Stimulated activated CD8-positive, alpha-beta memory T cell treated with anti-CD3 and anti-CD28 coated beads, Interleukin-12 subunit alpha, Interleukin-12 subunit beta, amount 100 ng/mL, for 1 hour (primary cell): Measurements from ENCODE around the gene SLC9C1.
A peak's percentile ranks its signal among the peaks of the same experiment; 100 is the strongest.
"Not testable (repeated sequence)": the region's sequence is repeated elsewhere in the genome, so short reads cannot be mapped to it uniquely, and the experiment has no call there.

ENCODE experiments used
- DNase-seq: peaks from one replicate; pipeline ENCODE4 v3.0.0-alpha.2; 2020; ENCODE audit warnings: low read depth

The SLC9C1 gene

GRCh38 chr3:112187300-112187699, 106.7 kb downstream of the SLC9C1 start:
- DNase-seq: no peak

- DNase-seq: not testable (repeated sequence)
Observed at GRCh38 chr3:112185423-112186035, 108.5 kb downstream of the SLC9C1 start.

- no peak for DNase-seq
Observed at GRCh38 chr3:112175646-112176045, 118.4 kb downstream of the SLC9C1 start.

GRCh38 chr3:112175037-112175436, 119.0 kb downstream of the SLC9C1 start:
- no peak for DNase-seq

GRCh38 chr3:112171144-112171543, 122.9 kb downstream of the SLC9C1 start:
- no peak for DNase-seq

- no peak for DNase-seq
Observed at GRCh38 chr3:112170046-112170445, 124.0 kb downstream of the SLC9C1 start.

- no peak for DNase-seq
Observed at GRCh38 chr3:112167758-112168157, 126.3 kb downstream of the SLC9C1 start.

GRCh38 chr3:112149136-112149535, 144.9 kb downstream of the SLC9C1 start:
- no peak for DNase-seq

GRCh38 chr3:112143689-112144088, 150.3 kb downstream of the SLC9C1 start:
- DNase-seq: no peak

- DNase-seq: no peak
Observed at GRCh38 chr3:112143251-112143650, 150.8 kb downstream of the SLC9C1 start.

GRCh38 chr3:112141293-112141692, 152.7 kb downstream of the SLC9C1 start:
- no peak for DNase-seq

GRCh38 chr3:112140584-112140983, 153.4 kb downstream of the SLC9C1 start:
- no peak for DNase-seq

- no peak for DNase-seq
Observed at GRCh38 chr3:112138219-112138969, 155.6 kb downstream of the SLC9C1 start.

- DNase-seq: no peak
Observed at GRCh38 chr3:112137781-112138180, 156.2 kb downstream of the SLC9C1 start.

- DNase-seq: no peak
Observed at GRCh38 chr3:112136959-112137693, 156.9 kb downstream of the SLC9C1 start.

- DNase-seq: no peak
Observed at GRCh38 chr3:112136046-112136445, 158.0 kb downstream of the SLC9C1 start.

- no peak for DNase-seq
Observed at GRCh38 chr3:112134335-112135124, 159.5 kb downstream of the SLC9C1 start.

- DNase-seq: no peak
Observed at GRCh38 chr3:112133626-112134334, 160.2 kb downstream of the SLC9C1 start.

- peak; percentile 39 for DNase-seq
Observed at GRCh38 chr3:112132975-112133448, 161.0 kb downstream of the SLC9C1 start, which contains the start of gene GCSAM. GCSAM (minus strand) TSS chr3:112133248; CDS start chr3:112133120, 128 bp downstream.

- no peak for DNase-seq
Observed at GRCh38 chr3:112132554-112132953, 161.5 kb downstream of the SLC9C1 start.

GRCh38 chr3:112132088-112132487, 161.9 kb downstream of the SLC9C1 start:
- no peak for DNase-seq
